Neuronal stem cell (in vitro differentiated cells): ENCODE results near the gene NXPH4. TPM values are rescaled to one million over a fixed set of nuclear protein-coding genes. Genes with fewer than 3 reads are reported as not detected.
A peak's percentile ranks its signal among the peaks of the same experiment; 100 is the strongest.

Experiments used
- DNase-seq: peaks from one replicate; pipeline ENCODE4 v3.0.0-alpha.2; 2013; ENCODE audit warnings: low spot score
- H2AFZ ChIP-seq: one replicate; pipeline ENCODE4 v1.6.1; 2013; ENCODE audit warnings: mild to moderate bottlenecking, low read length, inconsistent platforms
- H2AK5ac ChIP-seq: 2 replicates; pipeline ENCODE4 v1.6.1; 2013; ENCODE audit warnings: low read depth, mild to moderate bottlenecking, inconsistent platforms, low read length, moderate library complexity, mixed read lengths
- H2BK120ac ChIP-seq: 2 replicates; pipeline ENCODE4 v1.6.1; 2013; ENCODE audit warnings: low read depth, mild to moderate bottlenecking, inconsistent platforms, low read length, moderate library complexity, mixed read lengths
- H2BK12ac ChIP-seq: one replicate; pipeline ENCODE4 v1.6.1; 2013; ENCODE audit warnings: low read length, inconsistent platforms
- H2BK15ac ChIP-seq: 2 replicates; pipeline ENCODE4 v1.6.1; 2013; ENCODE audit warnings: mild to moderate bottlenecking, low read length, inconsistent platforms, mixed read lengths
- H2BK5ac ChIP-seq: one replicate; pipeline ENCODE4 v1.6.1; 2013; ENCODE audit warnings: inconsistent platforms, mild to moderate bottlenecking, low read length, moderate library complexity
- H3K14ac ChIP-seq: one replicate; pipeline ENCODE4 v1.6.1; 2013; ENCODE audit warnings: low read length, inconsistent platforms
- H3K18ac ChIP-seq: 2 replicates; pipeline ENCODE4 v1.6.1; 2013; ENCODE audit warnings: low read length, inconsistent platforms
- H3K23ac ChIP-seq: 2 replicates; pipeline ENCODE4 v1.6.1; 2013; ENCODE audit warnings: low read depth, mild to moderate bottlenecking, mixed read lengths, low read length, inconsistent platforms; ENCODE audit not compliant: poor library complexity
- H3K27ac ChIP-seq: replicated peaks from 3 replicates; pipeline ENCODE4 v1.5.1; 2013; ENCODE audit warnings: low read length, inconsistent platforms
- H3K27me3 ChIP-seq, 3 experiments: 2 replicates each; pipeline ENCODE4 v1.6.1; 2013; ENCODE audit warnings: low read length in 3 of 3, mild to moderate bottlenecking in 2 of 3, inconsistent platforms in 1 of 3, low read depth in 1 of 3, mixed read lengths in 1 of 3, moderate library complexity in 1 of 3; ENCODE audit not compliant: control insufficient read depth in 3 of 3, insufficient read depth in 3 of 3
- H3K36me3 ChIP-seq, 2 donors: replicated peaks in 1 of 2; 2 replicates each; pipeline ENCODE4 v1.6.1; 2013; ENCODE audit warnings: low read length in 2 of 2; ENCODE audit not compliant: control insufficient read depth in 2 of 2, insufficient read depth in 2 of 2
- H3K4ac ChIP-seq: 2 replicates; pipeline ENCODE4 v1.6.1; 2013; ENCODE audit warnings: inconsistent platforms, mild to moderate bottlenecking, low read length, moderate library complexity
- H3K4me1 ChIP-seq, 2 donors: 1 replicate in 1 of 2; 2 replicates in 1 of 2; pipeline ENCODE4 v1.6.1; 2013; ENCODE audit warnings: low read length in 2 of 2, low read depth in 1 of 2; ENCODE audit not compliant: control insufficient read depth in 2 of 2, insufficient read depth in 1 of 2
- H3K4me2 ChIP-seq: one replicate; pipeline ENCODE4 v1.6.1; 2013; ENCODE audit warnings: mild to moderate bottlenecking, low read length, inconsistent platforms; ENCODE audit not compliant: insufficient read depth, poor library complexity, severe bottlenecking
- H3K4me3 ChIP-seq, 2 donors: 2 replicates each; pipeline ENCODE4 v1.5.1; 2013; ENCODE audit warnings: low read length in 2 of 2, mild to moderate bottlenecking in 2 of 2, inconsistent platforms in 1 of 2, moderate library complexity in 1 of 2
- H3K79me1 ChIP-seq: one replicate; pipeline ENCODE4 v1.6.1; 2013; ENCODE audit warnings: low read depth, mild to moderate bottlenecking, inconsistent platforms, low read length, moderate library complexity
- H3K9ac ChIP-seq: one replicate; pipeline ENCODE4 v1.6.1; 2013; ENCODE audit warnings: mild to moderate bottlenecking, low read depth, low read length, inconsistent platforms; ENCODE audit not compliant: poor library complexity
- H3K9me3 ChIP-seq, 2 donors: replicated peaks in 1 of 2; 2 replicates each; pipeline versions ENCODE3 to v1.6.1; 2013; ENCODE audit warnings: low read length in 2 of 2, mild to moderate bottlenecking in 2 of 2, inconsistent platforms in 1 of 2, low read depth in 1 of 2, mixed read lengths in 1 of 2, moderate library complexity in 1 of 2; ENCODE audit not compliant: control insufficient read depth in 2 of 2, insufficient read depth in 1 of 2
- H4K8ac ChIP-seq: one replicate; pipeline ENCODE4 v1.6.1; 2013; ENCODE audit warnings: low read depth, mild to moderate bottlenecking, inconsistent platforms, low read length, moderate library complexity
- H4K91ac ChIP-seq: one replicate; pipeline ENCODE4 v1.6.1; 2013; ENCODE audit warnings: low read length, low read depth, mild to moderate bottlenecking, inconsistent platforms; ENCODE audit not compliant: poor library complexity
- WGBS, 2 donors: extraction: QIAGEN DNeasy Blood & Tissue Kit; methylation state at CpG; one replicate each; pipeline ENCODE4 v1.1.7; 2013; ENCODE audit warnings: missing lambda C conversion rate in 2 of 2, mixed read lengths in 1 of 2; ENCODE audit not compliant: insufficient read length in 2 of 2, insufficient replicate concordance in 1 of 2; ENCODE audit errors: extremely low coverage in 2 of 2; 5-methylcytosine and 5-hydroxymethylcytosine counted together
- polyA plus RNA-seq, 2 experiments: library from polyadenylated mRNA; stranded (reverse); fragments of 200-250 nt; gene quantifications; one replicate each; pipeline ENCODE4 v1.2.3, GENCODE V29; 2013

Gene NXPH4
- polyA plus RNA-seq (2013, experiment 1 of 2), result 0.26 TPM
- 0.29 TPM for polyA plus RNA-seq (2013, experiment 2 of 2)

GRCh38 chr12:57216014-57216911, at the start of gene NXPH4:
Gene NXPH4, plus strand, starts transcription at chr12:57216794. Its CDS starts 176 bp downstream, at chr12:57216970.
- Histone ChIP-seq H3K4ac (no peak within 1 kb of the TSS), H2AK5ac (peak within 1 kb of the TSS; percentile 60), H2AFZ (peak within 1 kb of the TSS; percentile 83), H3K27ac (no peak within 1 kb of the TSS), H2BK5ac (no peak within 1 kb of the TSS), H3K4me3 (peak within 1 kb of the TSS; percentile 29 to 65), H3K4me1 (peaks cover 27 to 35% of the 10 kb centered on the region in 2 donors), H2BK120ac (no peak within 1 kb of the TSS), H3K9ac (peak within 1 kb of the TSS; percentile 81), H3K4me2 (peak within 1 kb of the TSS; percentile 92), H4K8ac (no peak within 1 kb of the TSS), H3K27me3 (peaks cover 42 to 76% (median 65%) of the 10 kb centered on the region in 3 experiments), H3K79me1 (no peaks in the 10 kb centered on the region), H3K36me3 (peaks cover 7 to 24% of the 10 kb centered on the region in 2 donors), H3K9me3 (no peaks in the 10 kb centered on the region), H3K23ac (peak within 1 kb of the TSS; percentile 98), H2BK12ac (peak within 1 kb of the TSS; percentile 4), H4K91ac (no peak within 1 kb of the TSS), H2BK15ac (peak within 1 kb of the TSS; percentile 33), H3K14ac (peak within 1 kb of the TSS; percentile 44), H3K18ac (peak within 1 kb of the TSS; percentile 71)
- DNase-seq, result no peak
- WGBS, 2 donors, result no CpG with 5 or more reads among the region's 102 CpGs

GRCh38 chr12:57166971-57167371, 49.6 kb upstream of the NXPH4 start:
- no peak overlapping the region for H3K4ac ChIP-seq
- H3K4me3 ChIP-seq, result no peak overlapping the region
- H3K18ac ChIP-seq, result no peak overlapping the region
- no peak overlapping the region for H4K91ac ChIP-seq
- no peaks in the 10 kb centered on the region for H3K79me1 ChIP-seq
- H2BK120ac ChIP-seq, result no peak overlapping the region
- no peak overlapping the region for H3K23ac ChIP-seq
- no peaks in the 10 kb centered on the region for H3K27me3 ChIP-seq
- no peak overlapping the region for H3K4me2 ChIP-seq
- no peak overlapping the region for H3K9ac ChIP-seq
- H4K8ac ChIP-seq, result no peak overlapping the region
- no peak overlapping the region for H3K27ac ChIP-seq
- no peak for DNase-seq
- H2AK5ac ChIP-seq, result no peak overlapping the region
- H2BK12ac ChIP-seq, result no peak overlapping the region
- no peak overlapping the region for H2BK5ac ChIP-seq
- H2BK15ac ChIP-seq, result no peak overlapping the region
- H2AFZ ChIP-seq, result no peak overlapping the region
- no peaks in the 10 kb centered on the region for H3K9me3 ChIP-seq
- WGBS, 2 donors, result no CpG with 5 or more reads among the region's 10 CpGs
- H3K4me1 ChIP-seq, result no peaks in the 10 kb centered on the region
- H3K14ac ChIP-seq, result no peak overlapping the region
- H3K36me3 ChIP-seq, result peaks cover 51 to 98% of the 10 kb centered on the region in 2 donors

- Histone ChIP-seq H3K9ac (no peak overlapping the region), H3K4me2 (no peak overlapping the region), H3K18ac (no peak overlapping the region), H3K9me3 (no peaks in the 10 kb centered on the region), H3K14ac (no peak overlapping the region), H3K4me1 (no peaks in the 10 kb centered on the region), H3K27me3 (no peaks in the 10 kb centered on the region), H3K36me3 (peaks cover 43 to 95% of the 10 kb centered on the region in 2 donors), H2BK12ac (no peak overlapping the region), H3K79me1 (no peaks in the 10 kb centered on the region), H2BK120ac (no peak overlapping the region), H3K23ac (no peak overlapping the region), H4K8ac (no peak overlapping the region), H3K4ac (no peak overlapping the region), H2AFZ (no peak overlapping the region), H2AK5ac (no peak overlapping the region), H4K91ac (no peak overlapping the region), H2BK5ac (no peak overlapping the region), H2BK15ac (no peak overlapping the region), H3K4me3 (no peak overlapping the region), H3K27ac (no peak overlapping the region)
- no CpG with 5 or more reads among the region's 10 CpGs for WGBS, 2 donors
- no peak for DNase-seq
Observed at GRCh38 chr12:57168058-57168457, 48.5 kb upstream of the NXPH4 start.

GRCh38 chr12:57169046-57169795, 47.4 kb upstream of the NXPH4 start:
- Histone ChIP-seq H3K27ac (no peak overlapping the region), H3K9ac (no peak overlapping the region), H2BK120ac (no peak overlapping the region), H3K36me3 (peaks cover 55 to 95% of the 10 kb centered on the region in 2 donors), H3K4me3 (no peak overlapping the region), H2BK5ac (no peak overlapping the region), H3K18ac (no peak overlapping the region), H3K23ac (no peak overlapping the region), H3K4me1 (no peaks in the 10 kb centered on the region), H4K8ac (no peak overlapping the region), H3K4ac (no peak overlapping the region), H3K9me3 (no peaks in the 10 kb centered on the region), H3K27me3 (no peaks in the 10 kb centered on the region), H2BK12ac (no peak overlapping the region), H2AFZ (no peak overlapping the region), H3K79me1 (no peaks in the 10 kb centered on the region), H2BK15ac (no peak overlapping the region), H4K91ac (no peak overlapping the region), H3K14ac (no peak overlapping the region), H2AK5ac (no peak overlapping the region), H3K4me2 (no peak overlapping the region)
- no CpG with 5 or more reads among the region's 23 CpGs for WGBS, 2 donors
- no peak for DNase-seq
